Motor neuron (in vitro differentiated cells): ENCODE measurements around the gene CPPED1. TPM values are rescaled to one million over a fixed set of nuclear protein-coding genes. Genes with fewer than 3 reads are reported as not detected.

ENCODE experiments used
- ATAC-seq, 8 experiments: fragments of 200-7000 bp; cut with Tn5 transposase; replicated peaks in 6 of 8; 2 replicates each; pipeline ENCODE4 v1.8.0; 2021; ENCODE audit warnings: mild to moderate bottlenecking in 8 of 8, moderate library complexity in 8 of 8
- H3K27ac ChIP-seq, 2 donors: fragments of 250-450 bp; sonication (Bioruptor Pico); 2 replicates each; pipeline ENCODE4 v1.9.0; 2021; ENCODE audit warnings: antibody characterized with exemption in 2 of 2, mild to moderate bottlenecking in 2 of 2, moderate library complexity in 1 of 2
- H3K4me1 ChIP-seq, 2 donors: fragments of 250-450 bp; sonication (Bioruptor Pico); replicated peaks in 1 of 2; 2 replicates each; pipeline ENCODE4 v1.6.1; 2021; ENCODE audit warnings: antibody characterized with exemption in 2 of 2, mild to moderate bottlenecking in 2 of 2, moderate library complexity in 1 of 2
- H3K4me3 ChIP-seq, 5 donors: fragments of 250-450 bp; sonication (Bioruptor Pico); 2 replicates each; pipeline ENCODE4 v1.9.0; 2021; ENCODE audit warnings: antibody characterized with exemption in 5 of 5, mild to moderate bottlenecking in 5 of 5, moderate library complexity in 4 of 5
- WGBS, 10 experiments: fragments of 450-650 bp; shearing (Covaris generic); methylation state at CpG; one replicate each; pipeline ENCODE4 v1.0.0; 2022; 5-methylcytosine and 5-hydroxymethylcytosine counted together
- in situ Hi-C, 9 experiments: fragments of 400-800 bp; cut with MboI; loops; one replicate each; pipeline ENCODE4 v1.15.0; 2021; ENCODE audit warnings: low sequenced_read_pairs in 9 of 9, low pct_unique_long_range_greater_than_20kb in 2 of 9; ENCODE audit not compliant: unreplicated experiment in 9 of 9
- total RNA-seq, 8 experiments: library from RNA; unstranded; fragments of 300-600 nt; gene quantifications; 2 replicates each; pipeline versions ENCODE4 v1.2.3 to v1.2.4, GENCODE V29; 2022

Gene CPPED1
- total RNA-seq, 8 experiments from 2014 or later, result 1.1 to 20.1 (median 4.6) TPM

- Histone ChIP-seq H3K27ac (no peak overlapping the region), H3K4me1 (peaks cover 7 to 11% of the 10 kb centered on the region in 2 donors), H3K4me3 (no peak overlapping the region)
- WGBS, 10 experiments, result 36 to 80% (median 69%) methylated on average over 1 to 3 of the region's 3 CpGs; no CpG with 5 or more reads in 1 of the 10 experiments
- in situ Hi-C loops, result no loop called here
- ATAC-seq, result no peak
Observed at GRCh38 chr16:12679660-12680272, 123.9 kb downstream of the CPPED1 start.

GRCh38 chr16:12678983-12679382 is 124.7 kb downstream of the CPPED1 start:
- 26 to 81% (median 63%) methylated on average over 1 to 3 of the region's 3 CpGs for WGBS, 10 experiments
- no peak overlapping the region for H3K27ac ChIP-seq
- in situ Hi-C loops, result no loop called here
- no peak overlapping the region for H3K4me3 ChIP-seq
- no peak for ATAC-seq
- H3K4me1 ChIP-seq, result peaks cover 9 to 13% of the 10 kb centered on the region in 2 donors

DNA sequence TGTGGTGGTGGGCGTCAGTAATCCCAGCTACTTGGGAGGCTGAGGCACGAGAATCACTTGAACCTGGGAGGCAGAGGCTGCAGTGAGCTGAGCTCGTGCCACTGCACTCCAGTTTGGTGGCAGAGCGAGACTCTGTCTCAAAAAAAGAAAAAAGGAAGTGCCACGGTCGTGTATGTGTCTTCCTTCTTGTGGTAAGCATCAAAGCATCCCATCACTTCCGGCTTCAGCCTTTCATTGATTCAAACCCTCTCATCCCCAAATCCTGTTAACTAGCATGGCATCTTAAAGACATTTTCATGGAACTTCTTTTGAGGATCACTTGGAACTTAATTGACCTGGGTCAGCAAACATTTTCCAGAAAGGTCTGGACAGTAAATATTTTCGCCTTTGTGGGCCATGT is 126.2 kb downstream of the CPPED1 start:
- no peak overlapping the region for H3K4me3 ChIP-seq
- in situ Hi-C loops, result no loop called here
- ATAC-seq, result no peak
- 64 to 90% (median 80%) methylated on average over 1 to 7 of the region's 8 CpGs; no CpG with 5 or more reads in 3 of the 10 experiments for WGBS, 10 experiments
- no peak overlapping the region for H3K27ac ChIP-seq
- H3K4me1 ChIP-seq, result peaks cover 9 to 17% of the 10 kb centered on the region in 2 donors

DNA sequence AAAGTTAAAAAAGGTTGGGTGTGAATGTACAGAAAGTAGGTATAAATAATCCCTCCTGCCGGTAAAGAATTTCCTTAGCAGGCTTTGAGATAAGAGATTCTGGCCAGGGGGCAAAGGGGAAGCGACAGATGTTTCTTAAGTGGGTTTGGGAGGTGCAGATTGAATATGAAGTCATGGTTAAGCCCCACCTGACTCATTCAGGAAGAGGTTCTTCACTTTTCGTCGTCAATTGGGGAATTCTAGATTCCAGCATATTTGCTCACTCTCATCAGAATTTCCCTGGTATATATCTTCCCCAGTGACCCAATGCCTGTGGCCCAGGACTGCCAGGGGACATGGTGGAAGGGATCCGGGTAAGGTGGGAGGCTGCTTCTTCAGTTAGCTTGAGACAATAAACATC is 127.8 kb downstream of the CPPED1 start:
- no peak overlapping the region for H3K27ac ChIP-seq
- H3K4me3 ChIP-seq, result no peak overlapping the region
- H3K4me1 ChIP-seq, result peaks cover 9 to 17% of the 10 kb centered on the region in 2 donors
- peak in 2 of 8 experiments; percentile 25 to 57 for ATAC-seq
- in situ Hi-C loops, result no loop called here
- 7 to 82% (median 64%) methylated on average over 1 to 4 of the region's 5 CpGs for WGBS, 10 experiments

- WGBS, 10 experiments, result 0 to 100% (median 36%) methylated on average over 1 to 3 of the region's 4 CpGs; no CpG with 5 or more reads in 3 of the 10 experiments
- Histone ChIP-seq H3K4me1 (peaks cover 9 to 17% of the 10 kb centered on the region in 2 donors), H3K27ac (no peak overlapping the region), H3K4me3 (no peak overlapping the region)
- in situ Hi-C loops, result no loop called here
- peak in 5 of 8 experiments; percentile 86 to 94 (median 93) for ATAC-seq
Observed at GRCh38 chr16:12675046-12675445, 128.6 kb downstream of the CPPED1 start.

DNA sequence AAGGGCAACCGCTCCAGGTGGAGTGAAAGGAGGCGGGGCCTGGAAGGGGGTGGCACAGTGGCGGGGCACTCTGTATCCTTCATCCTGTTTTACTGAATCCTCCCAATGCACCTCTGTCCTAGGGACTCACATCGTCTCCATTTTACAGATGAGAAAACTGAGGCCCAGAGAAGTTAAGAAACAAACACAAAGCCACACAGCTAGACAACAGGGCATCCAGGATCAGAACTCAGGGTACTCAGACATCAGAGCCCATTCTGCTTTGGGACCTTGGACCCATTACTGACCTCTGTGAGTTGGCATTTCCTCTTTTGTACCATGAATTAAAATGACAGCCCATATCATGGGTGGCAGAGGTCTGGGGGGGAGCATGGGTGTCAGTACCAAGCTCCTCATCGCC is 129.2 kb downstream of the CPPED1 start:
- H3K4me3 ChIP-seq, result no peak overlapping the region
- peaks cover 9 to 17% of the 10 kb centered on the region in 2 donors for H3K4me1 ChIP-seq
- no peak overlapping the region for H3K27ac ChIP-seq
- ATAC-seq, result no peak
- in situ Hi-C loops, result no loop called here
- 33 to 90% (median 60%) methylated on average over 1 to 2 of the region's 5 CpGs; no CpG with 5 or more reads in 6 of the 10 experiments for WGBS, 10 experiments

- Histone ChIP-seq H3K4me3 (no peak overlapping the region), H3K27ac (no peak overlapping the region), H3K4me1 (peaks cover 9 to 17% of the 10 kb centered on the region in 2 donors)
- 19 to 92% (median 80%) methylated on average over 1 to 6 of the region's 6 CpGs; no CpG with 5 or more reads in 3 of the 10 experiments for WGBS, 10 experiments
- no peak for ATAC-seq
- in situ Hi-C loops, result no loop called here
Observed at GRCh38 chr16:12674071-12674470, 129.6 kb downstream of the CPPED1 start.

GRCh38 chr16:12673466-12673865 is 130.2 kb downstream of the CPPED1 start:
- in situ Hi-C loops, result no loop called here
- 22 to 100% (median 83%) methylated on average over 2 to 9 of the region's 10 CpGs; no CpG with 5 or more reads in 1 of the 10 experiments for WGBS, 10 experiments

DNA sequence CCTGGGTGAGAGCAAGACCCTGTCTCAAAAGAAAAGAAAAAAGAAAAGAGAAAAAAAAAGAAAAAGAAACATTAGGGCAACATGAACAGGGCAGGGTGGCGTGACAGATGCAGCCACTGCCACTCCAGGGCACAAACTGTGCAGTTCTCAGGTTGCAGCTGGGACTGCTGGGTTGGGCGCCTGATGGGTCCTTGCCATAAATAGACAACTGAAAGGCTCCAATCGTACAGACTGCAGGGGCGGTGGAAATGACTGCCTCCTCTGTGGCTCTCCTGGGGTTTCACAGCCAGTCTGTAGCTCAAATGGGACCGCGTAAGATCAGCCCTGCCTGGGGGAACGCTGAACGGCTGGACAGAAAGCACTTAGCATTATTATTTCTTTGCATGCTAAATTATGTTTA is 130.7 kb downstream of the CPPED1 start:
- in situ Hi-C loops, result no loop called here
- H3K4me3 ChIP-seq, result no peak overlapping the region
- peaks cover 9 to 17% of the 10 kb centered on the region in 2 donors for H3K4me1 ChIP-seq
- H3K27ac ChIP-seq, result no peak overlapping the region
- WGBS, 10 experiments, result 0 to 88% (median 64%) methylated on average over 1 to 7 of the region's 8 CpGs; no CpG with 5 or more reads in 4 of the 10 experiments
- peak in 2 of 8 experiments; percentile 31 to 90 for ATAC-seq

More at GRCh38 chr16:12673466-12673865, 130.2 kb downstream of the CPPED1 start:
- H3K4me3 ChIP-seq, result no peak overlapping the region
- ATAC-seq, result peak in 1 of 8 experiments; percentile 44
- H3K4me1 ChIP-seq, result peaks cover 9 to 17% of the 10 kb centered on the region in 2 donors
- no peak overlapping the region for H3K27ac ChIP-seq

GRCh38 chr16:12669908-12670307 is 133.8 kb downstream of the CPPED1 start:
- no peak for ATAC-seq
- Histone ChIP-seq H3K4me1 (peaks cover 3 to 7% of the 10 kb centered on the region in 2 donors), H3K27ac (no peak overlapping the region), H3K4me3 (no peak overlapping the region)
- 67 to 100% (median 90%) methylated on average over 1 to 4 of the region's 6 CpGs; no CpG with 5 or more reads in 2 of the 10 experiments for WGBS, 10 experiments
- in situ Hi-C loops, result no loop called here

GRCh38 chr16:12667909-12668308 is 135.8 kb downstream of the CPPED1 start:
- H3K4me1 ChIP-seq, result no peaks in the 10 kb centered on the region
- no peak overlapping the region for H3K27ac ChIP-seq
- no peak for ATAC-seq
- 33 to 83% (median 49%) methylated on average over 2 to 3 of the region's 3 CpGs for WGBS, 10 experiments
- no peak overlapping the region for H3K4me3 ChIP-seq
- in situ Hi-C loops, result no loop called here

GRCh38 chr16:12664164-12664733 is 139.4 kb downstream of the CPPED1 start:
- ATAC-seq, result no peak
- H3K4me1 ChIP-seq, result no peaks in the 10 kb centered on the region
- in situ Hi-C loops, result no loop called here
- H3K27ac ChIP-seq, result no peak overlapping the region
- whole genome bisulfite sequencing, 10 experiments, result 73 to 100% (median 87%) methylated on average over 3 to 9 of the region's 9 CpGs
- no peak overlapping the region for H3K4me3 ChIP-seq

- 13 to 58% (median 36%) methylated on average over 1 to 9 of the region's 10 CpGs for WGBS, 10 experiments
- Histone ChIP-seq H3K4me1 (no peaks in the 10 kb centered on the region), H3K4me3 (no peak overlapping the region), H3K27ac (no peak overlapping the region)
- in situ Hi-C loops, result no loop called here
- ATAC-seq, result peak in 7 of 8 experiments; percentile 37 to 71 (median 41)
Observed at GRCh38 chr16:12661656-12662172, 142.0 kb downstream of the CPPED1 start.
